Natural killer cell treated with Interleukin-12 subunit alpha and Interleukin-12 subunit beta and Interleukin-15 and Interleukin-18, amount 100 ng/mL, for 72 hours (primary cell): Measurements from ENCODE around the gene MAML2. TPM values are rescaled to one million over a fixed set of nuclear protein-coding genes. Genes with fewer than 3 reads are reported as not detected.
A peak's percentile ranks its signal among the peaks of the same experiment; 100 is the strongest.

ENCODE experiments used
- ATAC-seq, 2 donors: fragments of 150-1000 bp; cut with Tn5 transposase in 1 of 2; sonication (Bioruptor Pico), chemical (Tn5 transposase) in 1 of 2; 2 replicates each; pipeline ENCODE4 v1.10.0; 2021
- DNase-seq: peaks from one replicate; pipeline ENCODE4 v3.0.0; 2022; ENCODE audit warnings: low spot score
- H3K27ac Mint-ChIP-seq, 2 donors: 1 replicate in 1 of 2; 2 replicates in 1 of 2; pipeline ENCODE4 v1.8.0; 2022; ENCODE audit warnings: mixed read lengths in 2 of 2, mild to moderate bottlenecking in 1 of 2, moderate library complexity in 1 of 2
- H3K27me3 Mint-ChIP-seq, 2 donors: 1 replicate in 1 of 2; 2 replicates in 1 of 2; pipeline ENCODE4 v1.8.0; 2022; ENCODE audit warnings: mixed read lengths in 2 of 2
- H3K36me3 Mint-ChIP-seq: one replicate; pipeline ENCODE4 v1.8.0; 2022; ENCODE audit warnings: mixed read lengths
- H3K4me1 Mint-ChIP-seq, 2 donors: 1 replicate in 1 of 2; 2 replicates in 1 of 2; pipeline ENCODE4 v1.8.0; 2022; ENCODE audit warnings: low read depth in 2 of 2, mixed read lengths in 2 of 2, mild to moderate bottlenecking in 1 of 2
- H3K4me3 Mint-ChIP-seq: one replicate; pipeline ENCODE4 v1.8.0; 2022; ENCODE audit warnings: mixed read lengths
- H3K9me3 Mint-ChIP-seq: 2 replicates; pipeline ENCODE4 v1.8.0; 2022; ENCODE audit warnings: mixed read lengths
- total RNA-seq, 2 donors: library from RNA; stranded (reverse); gene quantifications; one replicate each; pipeline ENCODE4 v1.2.3, GENCODE V29; 2022

Gene MAML2
- total RNA-seq, 2 donors from 2014 or later, result 15.9 to 21.9 TPM

DNA sequence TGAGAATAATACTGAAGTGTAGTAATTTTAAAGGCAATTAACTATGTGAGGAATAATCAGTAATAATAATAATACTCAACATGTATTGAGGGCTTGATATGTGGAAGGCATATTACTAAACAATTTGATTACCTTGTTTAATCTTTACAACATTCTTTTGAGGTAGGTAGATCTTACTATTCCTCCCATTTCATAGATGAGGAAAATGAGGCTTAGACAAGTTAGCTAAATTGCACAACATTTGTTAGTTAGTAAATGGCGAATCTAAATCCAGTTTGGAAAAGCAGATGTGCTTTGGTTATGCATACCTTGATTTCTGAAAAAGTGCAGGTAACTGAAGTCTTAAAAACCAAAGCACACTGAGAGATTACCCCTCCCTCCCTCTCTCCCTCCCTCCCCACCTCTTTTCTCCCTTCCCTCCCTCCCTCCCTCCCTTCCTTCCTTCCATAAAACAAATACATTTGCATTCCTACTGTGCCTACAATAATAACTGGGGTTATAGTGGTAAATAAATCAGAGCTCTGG lies 326.0 kb downstream of the MAML2 start:
- no peaks in the 10 kb centered on the region for H3K9me3 Mint-ChIP-seq
- H3K27me3 Mint-ChIP-seq, result no peaks in the 10 kb centered on the region
- H3K4me3 Mint-ChIP-seq, result no peak overlapping the region
- H3K27ac Mint-ChIP-seq, result no peak overlapping the region
- ATAC-seq (no peak), DNase-seq (no peak)
- peaks cover 41 to 43% of the 10 kb centered on the region in 2 donors for H3K4me1 Mint-ChIP-seq
- H3K36me3 Mint-ChIP-seq, result no peaks in the 10 kb centered on the region

DNA sequence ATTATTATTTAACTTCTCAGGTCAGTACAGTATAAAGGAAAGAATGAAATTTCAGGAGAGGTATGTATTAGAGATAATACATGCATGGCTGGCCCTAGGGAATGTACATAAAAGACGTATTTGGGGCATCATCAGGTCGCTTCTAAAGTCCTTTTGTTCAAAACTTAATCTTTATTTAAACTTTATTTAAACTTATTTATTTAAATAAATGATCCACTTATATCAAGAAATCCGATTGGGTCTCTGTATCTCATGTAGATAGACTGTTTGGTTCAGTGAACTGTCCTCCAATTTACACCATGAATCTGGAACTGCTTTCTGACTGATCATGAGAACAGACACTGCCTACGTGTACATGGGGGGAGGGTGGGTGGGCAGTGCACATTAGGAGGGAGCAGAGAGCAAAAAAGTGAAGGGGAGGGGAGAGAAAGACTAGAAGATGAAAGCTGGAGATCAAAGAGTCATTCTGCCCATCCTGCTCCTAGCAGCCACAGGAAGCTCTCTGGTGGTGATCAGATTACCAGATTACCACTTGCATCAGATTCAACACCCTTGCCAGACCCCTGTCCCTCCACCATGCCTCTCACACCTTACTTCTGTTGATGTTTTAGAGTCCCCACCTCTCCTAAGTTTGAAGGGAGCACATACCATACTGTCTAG lies 327.0 kb downstream of the MAML2 start:
- no peaks in the 10 kb centered on the region for H3K36me3 Mint-ChIP-seq
- DNase-seq (no peak), ATAC-seq (peak in 1 of 2 donors; percentile 62)
- peaks cover 42 to 44% of the 10 kb centered on the region in 2 donors for H3K4me1 Mint-ChIP-seq
- no peaks in the 10 kb centered on the region for H3K9me3 Mint-ChIP-seq
- no peaks in the 10 kb centered on the region for H3K27me3 Mint-ChIP-seq
- no peak overlapping the region for H3K27ac Mint-ChIP-seq
- no peak overlapping the region for H3K4me3 Mint-ChIP-seq

DNA sequence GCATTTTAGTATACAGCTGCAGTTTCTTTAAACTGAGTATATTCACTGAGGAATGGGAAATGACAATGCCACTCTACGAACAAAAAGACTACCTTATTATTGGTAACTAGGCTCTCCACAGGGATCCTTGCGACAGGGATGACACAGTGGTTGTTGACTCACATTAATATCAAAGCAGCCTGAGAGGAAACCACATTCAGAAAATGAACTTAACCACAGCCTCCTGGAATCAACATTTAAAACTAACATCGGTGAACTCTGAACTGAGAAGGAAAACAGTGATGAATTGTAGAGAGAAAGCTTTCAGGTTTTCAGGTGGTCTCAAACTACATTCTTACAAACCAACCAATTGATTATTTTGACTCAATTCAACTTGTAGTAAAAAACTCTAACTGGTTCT lies 328.8 kb downstream of the MAML2 start:
- peak; percentile 85 to 89 for ATAC-seq
- Mint-ChIP-seq H3K27me3 (no peaks in the 10 kb centered on the region), H3K4me3 (peak overlapping the region; percentile 31), H3K9me3 (no peaks in the 10 kb centered on the region), H3K4me1 (peaks cover 39 to 42% of the 10 kb centered on the region in 2 donors), H3K36me3 (no peaks in the 10 kb centered on the region), H3K27ac (peak overlapping the region; percentile 27 to 78)
- no peak for DNase-seq

DNA sequence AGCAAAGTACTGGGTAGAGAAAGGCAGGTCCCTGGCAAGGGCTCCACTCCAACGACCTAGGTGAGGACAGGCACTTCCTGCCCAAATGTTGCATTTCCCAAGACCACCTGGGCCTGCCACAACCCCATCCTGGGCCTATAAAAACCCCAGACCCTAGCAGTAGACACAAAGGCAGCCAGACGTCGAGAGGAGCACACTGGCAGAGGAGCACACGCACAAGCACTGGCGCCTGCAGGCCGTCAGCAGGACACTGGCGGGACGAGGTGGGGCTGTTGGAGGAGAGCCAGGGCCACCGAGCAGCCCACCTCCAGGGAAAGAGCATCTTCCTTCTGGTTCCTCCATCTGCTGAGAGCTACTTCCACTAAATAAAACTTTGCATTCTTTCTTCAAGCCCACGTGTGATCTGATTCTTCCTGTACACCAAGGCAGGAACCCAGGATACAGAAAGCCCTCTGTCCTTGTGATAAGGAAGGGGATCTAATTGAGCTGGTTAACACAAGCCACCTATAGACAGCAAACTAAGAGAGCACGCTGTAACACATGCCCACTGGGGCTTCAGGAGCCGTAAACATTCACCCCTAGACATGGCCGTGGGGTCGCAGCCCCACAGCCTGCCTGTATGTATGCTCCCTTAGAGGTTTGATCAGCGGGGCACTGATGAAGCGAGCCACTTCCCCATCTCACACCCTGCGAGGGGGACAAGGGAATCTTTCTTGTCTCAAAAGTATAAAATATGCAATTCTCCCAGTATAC lies 329.4 kb downstream of the MAML2 start:
- H3K27ac Mint-ChIP-seq, result peak overlapping the region; percentile 27 to 78
- peaks cover 39 to 42% of the 10 kb centered on the region in 2 donors for H3K4me1 Mint-ChIP-seq
- no peaks in the 10 kb centered on the region for H3K36me3 Mint-ChIP-seq
- H3K9me3 Mint-ChIP-seq, result no peaks in the 10 kb centered on the region
- ATAC-seq, result peak; percentile 32 to 66
- DNase-seq, result no peak
- H3K27me3 Mint-ChIP-seq, result no peaks in the 10 kb centered on the region
- H3K4me3 Mint-ChIP-seq, result peak overlapping the region; percentile 31

DNA sequence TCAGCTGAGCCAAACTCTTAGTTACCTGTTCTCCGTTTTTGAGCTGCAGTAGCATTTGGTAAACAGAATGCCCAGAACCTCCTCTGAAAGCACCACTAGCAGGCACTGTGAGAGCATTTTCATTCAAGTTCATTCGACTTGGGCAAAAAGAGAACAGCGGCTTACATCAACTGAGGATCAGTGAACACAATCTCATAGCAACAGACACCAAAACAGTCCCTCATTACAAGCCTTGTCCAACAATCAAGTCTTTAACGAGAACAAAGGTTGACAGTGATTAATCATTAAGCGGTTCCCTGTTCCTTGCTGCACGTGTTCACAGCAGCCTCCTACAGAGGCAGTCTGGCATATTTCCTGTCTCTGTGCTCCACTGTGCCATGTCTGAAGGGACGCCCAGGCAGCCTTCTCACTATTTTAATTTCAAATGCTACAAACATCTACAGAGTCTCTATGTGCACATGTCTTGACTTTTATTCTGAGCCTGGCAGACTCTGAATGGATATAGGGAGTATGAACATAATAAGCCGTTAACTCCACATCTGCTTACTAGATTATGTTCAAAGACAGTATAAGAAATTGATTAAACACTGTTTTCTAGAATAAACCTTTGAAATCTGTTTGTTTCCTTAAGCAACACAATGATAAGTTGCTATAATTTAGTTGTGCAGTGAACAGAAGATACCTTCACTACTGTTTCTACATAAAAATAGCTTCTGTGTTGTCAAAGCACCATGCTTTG lies 330.7 kb downstream of the MAML2 start:
- no peak for DNase-seq
- no peaks in the 10 kb centered on the region for H3K27me3 Mint-ChIP-seq
- H3K9me3 Mint-ChIP-seq, result no peaks in the 10 kb centered on the region
- peaks cover 39 to 42% of the 10 kb centered on the region in 2 donors for H3K4me1 Mint-ChIP-seq
- ATAC-seq, result peak in 1 of 2 donors; percentile 66
- H3K4me3 Mint-ChIP-seq, result no peak overlapping the region
- no peaks in the 10 kb centered on the region for H3K36me3 Mint-ChIP-seq
- peak overlapping the region; percentile 27 to 78 for H3K27ac Mint-ChIP-seq

DNA sequence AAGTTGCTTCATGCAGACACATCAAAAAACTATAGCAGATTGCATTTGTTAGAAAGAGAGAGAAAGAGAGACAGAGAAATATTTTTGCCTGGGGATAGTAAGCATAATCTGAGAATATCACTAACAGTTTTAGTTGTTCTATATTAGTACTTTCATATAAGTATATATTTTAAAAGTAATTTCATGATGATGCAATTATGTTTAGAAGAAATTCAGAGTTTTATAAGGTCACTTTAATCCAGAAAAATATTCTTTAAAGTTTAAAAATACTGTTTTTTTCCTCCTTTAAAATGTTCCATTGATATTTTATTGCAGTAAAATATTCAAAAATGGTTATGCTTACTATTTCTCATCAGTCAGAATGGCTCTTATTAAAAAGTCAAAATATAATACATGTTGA lies 332.3 kb downstream of the MAML2 start:
- H3K9me3 Mint-ChIP-seq, result no peaks in the 10 kb centered on the region
- peaks cover 35% of the 10 kb centered on the region in 2 donors for H3K4me1 Mint-ChIP-seq
- no peak overlapping the region for H3K27ac Mint-ChIP-seq
- no peaks in the 10 kb centered on the region for H3K36me3 Mint-ChIP-seq
- H3K27me3 Mint-ChIP-seq, result no peaks in the 10 kb centered on the region
- no peak for DNase-seq
- no peak overlapping the region for H3K4me3 Mint-ChIP-seq
- no peak for ATAC-seq

DNA sequence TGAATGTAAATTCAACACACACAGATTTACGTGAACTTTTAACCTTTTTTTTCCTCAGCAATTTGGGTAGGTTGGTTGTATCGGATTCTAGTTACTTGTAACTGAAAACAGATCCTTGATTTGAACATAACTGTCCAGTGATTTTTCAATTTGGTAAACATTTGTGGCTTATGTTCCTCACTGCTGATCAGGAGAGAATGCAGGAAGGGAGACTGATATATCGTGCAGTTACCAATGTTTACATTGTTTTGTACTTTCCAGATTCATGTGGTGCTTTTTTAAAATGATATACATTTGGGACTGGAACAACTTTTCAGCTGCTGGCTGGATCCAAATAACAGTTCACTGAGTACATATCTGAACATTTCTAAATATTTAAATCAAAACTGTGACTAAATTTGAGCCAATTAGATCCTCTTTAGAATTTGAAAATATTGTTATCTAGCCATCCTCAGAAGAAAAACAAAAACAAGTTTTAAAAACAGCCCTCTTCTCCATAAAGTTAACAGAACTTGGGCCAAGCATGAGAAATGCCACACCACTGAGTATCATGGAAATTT lies 334.8 kb downstream of the MAML2 start:
- H3K9me3 Mint-ChIP-seq, result no peaks in the 10 kb centered on the region
- peaks cover 10 to 13% of the 10 kb centered on the region in 2 donors for H3K4me1 Mint-ChIP-seq
- DNase-seq (no peak), ATAC-seq (no peak)
- no peak overlapping the region for H3K27ac Mint-ChIP-seq
- no peak overlapping the region for H3K4me3 Mint-ChIP-seq
- H3K36me3 Mint-ChIP-seq, result no peaks in the 10 kb centered on the region
- H3K27me3 Mint-ChIP-seq, result no peaks in the 10 kb centered on the region

DNA sequence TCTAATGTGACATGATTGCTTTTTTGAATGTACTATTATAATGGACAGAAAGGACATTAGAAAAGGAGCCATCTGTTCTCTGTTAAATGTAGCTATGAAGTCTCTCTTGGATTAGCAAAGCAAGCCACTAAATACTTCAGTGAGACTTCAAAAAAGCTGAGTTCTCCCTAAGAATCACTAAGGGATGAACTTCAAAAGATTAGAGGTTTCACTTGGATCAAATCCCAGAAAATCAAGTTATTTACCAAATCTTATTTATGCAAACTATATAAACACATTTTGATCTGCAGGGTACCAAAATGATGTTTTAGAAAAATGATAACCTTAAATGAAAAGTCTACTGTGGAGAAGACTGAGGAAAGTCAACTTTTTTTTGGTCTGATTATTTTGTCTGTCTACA lies 337.0 kb downstream of the MAML2 start:
- H3K9me3 Mint-ChIP-seq, result peaks cover 10% of the 10 kb centered on the region
- no peak overlapping the region for H3K27ac Mint-ChIP-seq
- DNase-seq (no peak), ATAC-seq (no peak)
- no peaks in the 10 kb centered on the region for H3K36me3 Mint-ChIP-seq
- no peaks in the 10 kb centered on the region for H3K27me3 Mint-ChIP-seq
- H3K4me3 Mint-ChIP-seq, result no peak overlapping the region
- H3K4me1 Mint-ChIP-seq, result no peaks in the 10 kb centered on the region

DNA sequence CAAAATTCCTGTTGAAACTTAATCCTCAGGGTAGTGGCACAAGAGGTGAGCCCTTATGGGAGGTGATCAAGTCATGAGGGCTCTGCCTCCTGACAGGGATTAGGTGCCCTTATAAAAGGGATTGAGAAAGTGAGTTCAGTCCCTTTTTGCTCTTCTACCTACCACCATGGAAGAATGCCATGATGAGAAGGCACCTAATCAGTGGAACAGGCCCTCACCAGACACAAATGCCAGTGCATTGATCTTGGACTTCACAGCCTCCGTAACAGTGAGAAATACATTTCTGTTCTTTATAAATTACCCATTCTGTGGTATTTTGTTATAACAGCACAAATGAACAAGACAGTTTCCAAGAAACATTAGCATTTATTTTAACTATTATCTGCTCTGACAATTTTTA lies 338.1 kb downstream of the MAML2 start:
- Mint-ChIP-seq H3K9me3 (peaks cover 10% of the 10 kb centered on the region), H3K36me3 (no peaks in the 10 kb centered on the region), H3K27ac (no peak overlapping the region), H3K4me1 (no peaks in the 10 kb centered on the region), H3K4me3 (no peak overlapping the region), H3K27me3 (no peaks in the 10 kb centered on the region)
- ATAC-seq, result no peak
- DNase-seq, result no peak

DNA sequence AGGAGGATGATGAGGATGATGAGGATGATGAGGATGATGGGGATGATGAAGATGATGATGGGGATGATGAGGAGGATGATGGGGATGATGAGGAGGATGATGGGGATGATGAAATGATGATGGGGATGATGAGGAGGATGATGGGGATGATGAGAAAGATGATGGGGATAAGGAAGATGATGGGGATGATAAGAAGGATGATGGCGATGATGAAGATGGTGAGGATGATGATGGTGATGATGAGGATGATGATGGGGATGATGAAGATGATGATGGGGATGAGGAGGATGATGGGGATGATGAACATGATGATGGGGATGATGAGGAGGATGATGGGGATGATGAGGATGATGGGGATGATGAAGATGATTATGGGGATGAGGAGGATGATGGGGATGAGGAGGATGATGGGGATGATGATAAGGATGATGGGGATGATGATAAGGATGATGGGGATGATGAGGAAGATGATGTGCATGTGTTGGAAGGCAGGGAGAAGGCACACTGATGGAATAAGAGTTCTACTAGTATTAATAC lies 340.2 kb downstream of the MAML2 start:
- Mint-ChIP-seq H3K27me3 (no peaks in the 10 kb centered on the region), H3K4me3 (no peak overlapping the region), H3K4me1 (no peaks in the 10 kb centered on the region), H3K27ac (no peak overlapping the region), H3K36me3 (no peaks in the 10 kb centered on the region), H3K9me3 (peaks cover 10% of the 10 kb centered on the region)
- DNase-seq, result no peak
- ATAC-seq, result no peak

DNA sequence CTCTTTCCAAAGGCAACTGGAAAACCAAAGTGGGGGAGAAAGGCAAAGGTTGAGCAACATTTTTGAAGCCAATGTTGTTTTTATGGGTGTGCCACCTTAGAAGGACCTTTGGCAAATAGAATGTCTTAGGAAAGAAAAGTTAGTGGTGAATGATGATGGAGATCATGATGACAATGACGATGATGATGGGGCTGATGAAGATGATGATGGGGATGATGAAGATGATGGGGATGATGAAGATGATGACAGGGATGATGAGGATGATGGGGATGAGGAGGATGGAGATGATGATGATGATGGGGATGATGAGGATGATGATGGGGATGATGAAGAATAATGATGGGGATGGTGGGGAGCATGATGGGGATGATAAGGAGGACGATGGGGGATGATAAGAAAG lies 340.7 kb downstream of the MAML2 start:
- H3K4me1 Mint-ChIP-seq, result no peaks in the 10 kb centered on the region
- peaks cover 10% of the 10 kb centered on the region for H3K9me3 Mint-ChIP-seq
- no peaks in the 10 kb centered on the region for H3K36me3 Mint-ChIP-seq
- H3K27me3 Mint-ChIP-seq, result no peaks in the 10 kb centered on the region
- H3K4me3 Mint-ChIP-seq, result no peak overlapping the region
- no peak overlapping the region for H3K27ac Mint-ChIP-seq
- ATAC-seq (no peak), DNase-seq (no peak)

DNA sequence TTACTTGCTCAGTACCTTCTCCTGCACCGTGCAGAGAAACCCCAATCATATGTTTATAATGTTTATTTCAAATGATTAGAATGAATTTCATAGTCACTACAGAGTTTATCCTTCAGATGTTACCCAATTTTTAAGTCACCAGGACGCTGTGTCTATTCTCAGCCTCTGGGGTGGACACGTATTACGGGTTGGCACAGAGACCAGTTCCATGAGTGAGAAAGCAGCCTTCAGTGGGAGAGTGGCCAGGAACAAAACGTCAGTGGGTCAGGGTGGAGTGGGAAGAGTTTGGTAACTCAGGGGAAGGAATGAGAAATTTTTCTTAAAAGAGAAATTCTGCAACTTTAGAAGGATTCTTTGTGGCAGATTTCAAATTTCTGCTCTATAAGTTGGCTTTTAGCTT lies 342.0 kb downstream of the MAML2 start:
- H3K36me3 Mint-ChIP-seq, result no peaks in the 10 kb centered on the region
- H3K9me3 Mint-ChIP-seq, result peaks cover 10% of the 10 kb centered on the region
- no peaks in the 10 kb centered on the region for H3K4me1 Mint-ChIP-seq
- H3K4me3 Mint-ChIP-seq, result no peak overlapping the region
- no peak overlapping the region for H3K27ac Mint-ChIP-seq
- no peaks in the 10 kb centered on the region for H3K27me3 Mint-ChIP-seq
- DNase-seq (no peak), ATAC-seq (no peak)

DNA sequence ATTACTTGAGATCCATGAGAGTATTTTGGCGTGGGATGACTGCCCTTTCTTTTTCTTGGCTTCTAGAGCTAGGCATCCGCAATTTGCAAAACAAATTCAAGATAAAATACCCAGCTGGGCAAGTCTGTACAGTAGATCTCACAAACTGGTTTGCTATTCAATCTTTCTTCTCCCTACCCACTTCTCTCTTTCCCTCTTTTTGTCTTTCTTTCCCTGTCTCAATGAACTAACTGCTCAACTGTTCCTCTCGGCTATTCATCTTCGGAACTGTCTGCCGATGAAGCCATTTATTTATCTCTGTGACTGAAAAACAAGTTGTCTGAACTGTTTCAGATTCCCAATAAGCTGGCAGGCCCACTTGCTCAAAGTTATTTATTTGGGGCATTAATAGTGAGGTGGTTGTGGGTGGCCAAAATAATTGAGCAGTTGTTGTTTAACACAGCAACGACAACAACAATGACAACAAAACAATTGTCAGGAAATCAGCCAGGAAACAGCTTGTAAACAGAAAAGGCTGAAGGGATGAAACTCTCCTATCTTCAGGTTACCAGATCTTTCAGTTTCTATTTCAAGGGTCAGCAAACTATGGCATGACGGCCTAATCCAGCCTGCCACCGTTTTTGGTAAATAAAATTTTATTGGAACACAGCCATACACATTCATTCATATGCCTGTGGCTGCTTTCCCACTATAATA lies 343.1 kb downstream of the MAML2 start:
- H3K27me3 Mint-ChIP-seq, result no peaks in the 10 kb centered on the region
- H3K4me1 Mint-ChIP-seq, result no peaks in the 10 kb centered on the region
- no peak for ATAC-seq
- no peak for DNase-seq
- peaks cover 10% of the 10 kb centered on the region for H3K9me3 Mint-ChIP-seq
- H3K27ac Mint-ChIP-seq, result no peak overlapping the region
- H3K4me3 Mint-ChIP-seq, result no peak overlapping the region
- no peaks in the 10 kb centered on the region for H3K36me3 Mint-ChIP-seq
